ENCODE measurements around the gene ADK. TPM values are rescaled to one million over a fixed set of nuclear protein-coding genes. Genes with fewer than 3 reads are reported as not detected.

Gene ADK
- total and polyA plus RNA-seq, 2 experiments from 2014 or later, result 46.7 to 53.7 TPM

GRCh38 chr10:74542077-74542476, 391.1 kb downstream of the ADK start:
- Histone ChIP-seq H3K27me3 (no peaks in the 10 kb centered on the region), H3K36me3 (replicated peaks; ENCODE audit: insufficient read depth, low read depth) (no peaks in the 10 kb centered on the region), H3K9me2 (replicated peaks; ENCODE audit: insufficient read depth) (no peaks in the 10 kb centered on the region), H3K4me3 (no peak overlapping the region), H3K4me2 (no peak overlapping the region), H2AFZ (no peak overlapping the region), H3K4me1 (ENCODE audit: insufficient read depth) (no peaks in the 10 kb centered on the region), H3K79me2 (no peaks in the 10 kb centered on the region), H3K9me3 (ENCODE audit: low read depth) (no peaks in the 10 kb centered on the region), H4K20me1 (ENCODE audit: insufficient read depth, poor library complexity, severe bottlenecking) (no peaks in the 10 kb centered on the region), H3K27ac (peak overlapping the region; percentile 65)
- TF ChIP-seq EZH2 (IDR thresholded peaks at IDR 0.05; ENCODE audit: borderline replicate concordance), result no peak
- 64% methylated on average over 2 of the region's 2 CpGs for WGBS (ENCODE audit: low lambda C conversion rate, missing lambda C conversion rate)
- peak; percentile 58 for DNase-seq (ENCODE audit: low spot score)

GRCh38 chr10:74543276-74543675, 392.3 kb downstream of the ADK start:
- Histone ChIP-seq H3K9me2 (replicated peaks; ENCODE audit: insufficient read depth) (no peaks in the 10 kb centered on the region), H3K9me3 (ENCODE audit: low read depth) (no peaks in the 10 kb centered on the region), H3K4me3 (no peak overlapping the region), H4K20me1 (ENCODE audit: insufficient read depth, poor library complexity, severe bottlenecking) (no peaks in the 10 kb centered on the region), H3K27ac (no peak overlapping the region), H3K36me3 (replicated peaks; ENCODE audit: insufficient read depth, low read depth) (no peaks in the 10 kb centered on the region), H3K79me2 (no peaks in the 10 kb centered on the region), H3K4me2 (no peak overlapping the region), H3K4me1 (ENCODE audit: insufficient read depth) (no peaks in the 10 kb centered on the region), H3K27me3 (no peaks in the 10 kb centered on the region), H2AFZ (no peak overlapping the region)
- no peak for TF ChIP-seq EZH2phosphoT487 (IDR thresholded peaks at IDR 0.05; ENCODE audit: low read depth, severe bottlenecking, unreplicated experiment)
- TF ChIP-seq CTCF (IDR thresholded peaks at IDR 0.05; ENCODE audit: poor library complexity), result no peak
- TF ChIP-seq EZH2 (IDR thresholded peaks at IDR 0.05; ENCODE audit: borderline replicate concordance), result no peak
- no peak for DNase-seq (ENCODE audit: low spot score)
- 76% methylated on average over 1 of the region's 1 CpG for WGBS (ENCODE audit: low lambda C conversion rate, missing lambda C conversion rate)

GRCh38 chr10:74544106-74544505, 393.1 kb downstream of the ADK start:
- no peaks in the 10 kb centered on the region for H3K36me3 ChIP-seq (replicated peaks; ENCODE audit: insufficient read depth, low read depth)
- no peak overlapping the region for H3K4me3 ChIP-seq
- no peaks in the 10 kb centered on the region for H3K4me1 ChIP-seq (ENCODE audit: insufficient read depth)
- H2AFZ ChIP-seq, result no peak overlapping the region
- TF ChIP-seq EZH2 (IDR thresholded peaks at IDR 0.05; ENCODE audit: borderline replicate concordance), result no peak
- TF ChIP-seq EZH2phosphoT487 (IDR thresholded peaks at IDR 0.05; ENCODE audit: low read depth, severe bottlenecking, unreplicated experiment), result no peak
- no peak for TF ChIP-seq CTCF (IDR thresholded peaks at IDR 0.05; ENCODE audit: poor library complexity)
- H3K4me2 ChIP-seq, result no peak overlapping the region
- no peaks in the 10 kb centered on the region for H3K9me3 ChIP-seq (ENCODE audit: low read depth)
- no peaks in the 10 kb centered on the region for H3K9me2 ChIP-seq (replicated peaks; ENCODE audit: insufficient read depth)
- no peaks in the 10 kb centered on the region for H3K27me3 ChIP-seq
- WGBS (ENCODE audit: low lambda C conversion rate, missing lambda C conversion rate), result 88% methylated on average over 2 of the region's 2 CpGs
- no peak for DNase-seq (ENCODE audit: low spot score)
- no peaks in the 10 kb centered on the region for H4K20me1 ChIP-seq (ENCODE audit: insufficient read depth, poor library complexity, severe bottlenecking)
- no peak overlapping the region for H3K27ac ChIP-seq
- H3K79me2 ChIP-seq, result no peaks in the 10 kb centered on the region

GRCh38 chr10:74548676-74549075, 397.7 kb downstream of the ADK start:
- H3K36me3 ChIP-seq (replicated peaks; ENCODE audit: insufficient read depth, low read depth), result no peaks in the 10 kb centered on the region
- TF ChIP-seq CTCF (IDR thresholded peaks at IDR 0.05; ENCODE audit: poor library complexity), result no peak
- no peak for TF ChIP-seq EZH2phosphoT487 (IDR thresholded peaks at IDR 0.05; ENCODE audit: low read depth, severe bottlenecking, unreplicated experiment)
- TF ChIP-seq EZH2 (IDR thresholded peaks at IDR 0.05; ENCODE audit: borderline replicate concordance), result no peak
- no peaks in the 10 kb centered on the region for H3K79me2 ChIP-seq
- WGBS (ENCODE audit: low lambda C conversion rate, missing lambda C conversion rate), result 41% methylated on average over 2 of the region's 2 CpGs
- no peaks in the 10 kb centered on the region for H3K9me2 ChIP-seq (replicated peaks; ENCODE audit: insufficient read depth)
- no peak overlapping the region for H3K27ac ChIP-seq
- no peaks in the 10 kb centered on the region for H4K20me1 ChIP-seq (ENCODE audit: insufficient read depth, poor library complexity, severe bottlenecking)
- H3K4me1 ChIP-seq (ENCODE audit: insufficient read depth), result no peaks in the 10 kb centered on the region
- no peak overlapping the region for H3K4me2 ChIP-seq
- no peak overlapping the region for H3K4me3 ChIP-seq
- no peak for DNase-seq (ENCODE audit: low spot score)
- no peaks in the 10 kb centered on the region for H3K27me3 ChIP-seq
- H3K9me3 ChIP-seq (ENCODE audit: low read depth), result no peaks in the 10 kb centered on the region
- no peak overlapping the region for H2AFZ ChIP-seq
